GM23338 (cell line): ENCODE measurements around the gene MRGPRE. TPM values are rescaled to one million over a fixed set of nuclear protein-coding genes. Genes with fewer than 3 reads are reported as not detected.

ENCODE experiments used
- ATAC-seq: fragments of 200-7000 bp; cut with Tn5 transposase; 3 replicates; pipeline ENCODE4 v1.9.1; 2020
- DNase-seq: peaks from one replicate; pipeline ENCODE4 v3.0.0-alpha.2; 2015; ENCODE audit warnings: low spot score
- H2AFZ ChIP-seq: fragments of 200-600 bp; sonication (generic); 2 replicates; pipeline ENCODE4 v1.8.0; 2016; ENCODE audit warnings: antibody characterized with exemption, mild to moderate bottlenecking, moderate library complexity
- H3F3A ChIP-seq: fragments of 200-600 bp; sonication (generic); replicated peaks from 2 replicates; pipeline ENCODE4 v1.8.0; 2017; ENCODE audit warnings: antibody characterized with exemption, mixed run types, low read depth
- H3K27ac ChIP-seq: fragments of 200-600 bp; sonication (generic); 2 replicates; pipeline ENCODE4 v1.6.1; 2016; ENCODE audit warnings: low read depth
- H3K27me3 ChIP-seq: fragments of 200-600 bp; sonication (generic); 2 replicates; pipeline ENCODE4 v1.8.0; 2016; ENCODE audit warnings: mild to moderate bottlenecking, mixed run types, moderate library complexity; ENCODE audit not compliant: insufficient read depth
- H3K36me3 ChIP-seq: fragments of 200-600 bp; sonication (generic); 2 replicates; pipeline ENCODE4 v1.8.0; 2016; ENCODE audit warnings: mild to moderate bottlenecking; ENCODE audit not compliant: insufficient read depth
- H3K4me1 ChIP-seq: fragments of 200-600 bp; sonication (generic); 2 replicates; pipeline ENCODE4 v1.8.0; 2016; ENCODE audit warnings: mild to moderate bottlenecking, moderate library complexity; ENCODE audit not compliant: insufficient read depth
- H3K4me2 ChIP-seq: fragments of 200-600 bp; sonication (generic); 2 replicates; pipeline ENCODE4 v1.7.1; 2017; ENCODE audit warnings: mixed run types
- H3K4me3 ChIP-seq: fragments of 200-600 bp; sonication (generic); 2 replicates; pipeline ENCODE4 v1.6.1; 2016; ENCODE audit warnings: mixed run types
- H3K79me2 ChIP-seq: fragments of 200-600 bp; sonication (generic); replicated peaks from 2 replicates; pipeline ENCODE4 v1.8.0; 2017; ENCODE audit warnings: mild to moderate bottlenecking; ENCODE audit not compliant: insufficient read depth
- H3K9me2 ChIP-seq: fragments of 200-600 bp; sonication (generic); 2 replicates; pipeline ENCODE4 v1.8.0; 2017; ENCODE audit not compliant: insufficient read depth
- H4K20me1 ChIP-seq: fragments of 200-600 bp; sonication (generic); replicated peaks from 2 replicates; pipeline ENCODE4 v1.8.0; 2017; ENCODE audit warnings: mild to moderate bottlenecking; ENCODE audit not compliant: insufficient read depth
- H3K27ac Mint-ChIP-seq: 2 replicates; pipeline ENCODE4 v1.8.0; 2020; ENCODE audit warnings: inconsistent platforms, mild to moderate bottlenecking, moderate library complexity, mixed read lengths
- H3K27me3 Mint-ChIP-seq: 3 replicates; pipeline ENCODE4 v1.8.0; 2022; ENCODE audit warnings: low read depth, mild to moderate bottlenecking, moderate library complexity, mixed read lengths, inconsistent platforms; ENCODE audit not compliant: insufficient read depth, poor library complexity
- H3K36me3 Mint-ChIP-seq: 3 replicates; pipeline ENCODE4 v1.8.0; 2021; ENCODE audit warnings: low read depth, mild to moderate bottlenecking, inconsistent platforms, moderate library complexity, mixed read lengths
- H3K4me1 Mint-ChIP-seq: 3 replicates; pipeline ENCODE4 v1.8.0; 2020; ENCODE audit warnings: mild to moderate bottlenecking, inconsistent platforms, mixed read lengths
- H3K4me3 Mint-ChIP-seq: 3 replicates; pipeline ENCODE4 v1.8.0; 2021; ENCODE audit warnings: moderate library complexity, mild to moderate bottlenecking, inconsistent platforms, mixed read lengths
- H3K9me3 Mint-ChIP-seq: 3 replicates; pipeline ENCODE4 v1.8.0; 2020; ENCODE audit warnings: moderate library complexity, mild to moderate bottlenecking, inconsistent platforms, mixed read lengths
- EZH2 ChIP-seq: fragments of 200-600 bp; sonication (generic); IDR thresholded peaks from one replicate; pipeline ENCODE4 v1.8.0; 2017; ENCODE audit warnings: antibody characterized with exemption, mild to moderate bottlenecking, low read depth; ENCODE audit not compliant: unreplicated experiment
- NANOG ChIP-seq: IDR thresholded peaks from 2 replicates; pipeline ENCODE4 v1.6.1; 2016; ENCODE audit warnings: antibody characterized with exemption, borderline replicate concordance
- POLR2AphosphoS5 ChIP-seq: IDR thresholded peaks from 2 replicates; pipeline ENCODE4 v1.6.1; 2016; ENCODE audit warnings: antibody characterized with exemption, low read depth
- ZNF331 ChIP-seq: fragments of 250-450 bp; sonication (Bioruptor Pico); IDR thresholded peaks from 2 replicates; pipeline ENCODE4 v1.5.0; 2020; ENCODE audit warnings: low read depth, mild to moderate bottlenecking, moderate library complexity
- polyA plus RNA-seq: library from polyadenylated mRNA; unstranded; fragments of >200 nt; fragmentation: Nextera tagmentation; extraction: Ambion mirVana; gene quantifications from 2 replicates; pipeline ENCODE4 v1.2.1, GENCODE V29; 2016
- total RNA-seq: library from RNA; depleted of rRNA; stranded (reverse); fragments of >200 nt; shearing (Covaris generic); gene quantifications from 2 replicates; pipeline ENCODE4 v1.2.3, GENCODE V29; 2014
- TF ChIP-seq, protein P1 (sequence below): fragments of 250-450 bp; sonication (Bioruptor Pico); IDR thresholded peaks from 2 replicates; pipeline ENCODE4 v1.5.0; 2020; ENCODE audit warnings: mild to moderate bottlenecking, moderate library complexity

MRGPRE gene
- total and polyA plus RNA-seq, 2 experiments from 2014 or later: not detected

DNA sequence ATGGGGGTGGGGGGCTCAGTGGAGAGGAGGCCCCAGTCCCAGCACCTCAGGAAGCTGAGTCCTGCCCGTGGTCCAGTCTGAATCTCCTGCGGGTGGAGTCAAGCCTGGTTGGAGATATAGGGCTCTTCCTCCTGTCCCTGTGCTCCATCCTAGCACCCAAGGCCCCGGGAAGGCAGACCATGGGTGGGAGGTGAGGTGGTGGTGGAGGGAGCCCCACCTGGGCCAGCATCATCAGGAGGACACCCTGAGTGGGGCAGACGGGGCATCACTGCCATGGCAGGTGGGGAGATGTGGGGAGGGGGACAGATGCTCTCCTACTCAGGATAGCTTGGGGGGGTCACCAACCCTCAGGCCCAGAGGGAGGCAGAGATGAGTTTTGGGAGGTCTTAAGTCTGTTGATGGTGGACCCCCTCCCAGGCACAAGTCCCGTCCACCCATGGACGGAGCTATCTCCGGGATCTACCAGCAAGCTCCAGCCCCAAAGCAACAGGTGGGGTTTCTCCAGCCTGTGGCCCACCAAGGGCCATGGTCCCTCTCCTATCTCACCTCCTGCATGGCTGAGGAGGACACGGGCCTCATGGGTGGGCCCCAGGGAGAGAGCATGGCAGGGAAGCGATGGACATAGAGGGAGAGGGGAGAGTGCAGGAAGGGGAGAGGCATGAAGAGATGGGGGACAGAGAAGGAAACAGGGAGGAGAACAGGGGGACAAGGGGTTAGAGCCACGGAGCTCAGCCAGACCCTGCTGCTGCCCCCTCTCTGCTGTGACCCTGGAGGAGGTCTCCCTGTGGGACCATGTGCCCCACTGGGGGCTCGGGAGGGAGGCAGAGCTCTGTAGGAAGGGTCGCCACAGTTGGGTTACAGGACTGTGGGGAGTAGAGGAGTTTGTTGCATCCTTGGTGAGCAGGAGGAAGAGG lies 1.3 kb downstream of the MRGPRE start:
- H3K9me3 Mint-ChIP-seq: no peaks in the 10 kb centered on the region; the same call in 2 of the 3 replicates
- 0 out of 2 replicates have a peak, but pooled peaks cover 3% of the 10 kb centered on the region for H3K9me2 ChIP-seq
- H3K36me3 Mint-ChIP-seq: no peaks in the 10 kb centered on the region
- H3K27ac Mint-ChIP-seq: no peak overlapping the region
- H3K4me2 ChIP-seq: no peak overlapping the region
- H3K4me1 ChIP-seq: no peaks in the 10 kb centered on the region
- H4K20me1 ChIP-seq: no peaks in the 10 kb centered on the region
- no peaks in the 10 kb centered on the region for H3K79me2 ChIP-seq
- no peak overlapping the region for H3K4me3 ChIP-seq
- no peak for DNase-seq
- no peaks in the 10 kb centered on the region for H3K27me3 ChIP-seq
- no peaks in the 10 kb centered on the region for H3K4me1 Mint-ChIP-seq
- no peak overlapping the region for H3K27ac ChIP-seq
- no peaks in the 10 kb centered on the region for H3K36me3 ChIP-seq
- TF ChIP-seq ZNF331 (CRISPR knock-in tag) (no peak), NANOG (no peak), POLR2AphosphoS5 (no peak), EZH2 (no peak)
- TF ChIP-seq, protein P1, sequence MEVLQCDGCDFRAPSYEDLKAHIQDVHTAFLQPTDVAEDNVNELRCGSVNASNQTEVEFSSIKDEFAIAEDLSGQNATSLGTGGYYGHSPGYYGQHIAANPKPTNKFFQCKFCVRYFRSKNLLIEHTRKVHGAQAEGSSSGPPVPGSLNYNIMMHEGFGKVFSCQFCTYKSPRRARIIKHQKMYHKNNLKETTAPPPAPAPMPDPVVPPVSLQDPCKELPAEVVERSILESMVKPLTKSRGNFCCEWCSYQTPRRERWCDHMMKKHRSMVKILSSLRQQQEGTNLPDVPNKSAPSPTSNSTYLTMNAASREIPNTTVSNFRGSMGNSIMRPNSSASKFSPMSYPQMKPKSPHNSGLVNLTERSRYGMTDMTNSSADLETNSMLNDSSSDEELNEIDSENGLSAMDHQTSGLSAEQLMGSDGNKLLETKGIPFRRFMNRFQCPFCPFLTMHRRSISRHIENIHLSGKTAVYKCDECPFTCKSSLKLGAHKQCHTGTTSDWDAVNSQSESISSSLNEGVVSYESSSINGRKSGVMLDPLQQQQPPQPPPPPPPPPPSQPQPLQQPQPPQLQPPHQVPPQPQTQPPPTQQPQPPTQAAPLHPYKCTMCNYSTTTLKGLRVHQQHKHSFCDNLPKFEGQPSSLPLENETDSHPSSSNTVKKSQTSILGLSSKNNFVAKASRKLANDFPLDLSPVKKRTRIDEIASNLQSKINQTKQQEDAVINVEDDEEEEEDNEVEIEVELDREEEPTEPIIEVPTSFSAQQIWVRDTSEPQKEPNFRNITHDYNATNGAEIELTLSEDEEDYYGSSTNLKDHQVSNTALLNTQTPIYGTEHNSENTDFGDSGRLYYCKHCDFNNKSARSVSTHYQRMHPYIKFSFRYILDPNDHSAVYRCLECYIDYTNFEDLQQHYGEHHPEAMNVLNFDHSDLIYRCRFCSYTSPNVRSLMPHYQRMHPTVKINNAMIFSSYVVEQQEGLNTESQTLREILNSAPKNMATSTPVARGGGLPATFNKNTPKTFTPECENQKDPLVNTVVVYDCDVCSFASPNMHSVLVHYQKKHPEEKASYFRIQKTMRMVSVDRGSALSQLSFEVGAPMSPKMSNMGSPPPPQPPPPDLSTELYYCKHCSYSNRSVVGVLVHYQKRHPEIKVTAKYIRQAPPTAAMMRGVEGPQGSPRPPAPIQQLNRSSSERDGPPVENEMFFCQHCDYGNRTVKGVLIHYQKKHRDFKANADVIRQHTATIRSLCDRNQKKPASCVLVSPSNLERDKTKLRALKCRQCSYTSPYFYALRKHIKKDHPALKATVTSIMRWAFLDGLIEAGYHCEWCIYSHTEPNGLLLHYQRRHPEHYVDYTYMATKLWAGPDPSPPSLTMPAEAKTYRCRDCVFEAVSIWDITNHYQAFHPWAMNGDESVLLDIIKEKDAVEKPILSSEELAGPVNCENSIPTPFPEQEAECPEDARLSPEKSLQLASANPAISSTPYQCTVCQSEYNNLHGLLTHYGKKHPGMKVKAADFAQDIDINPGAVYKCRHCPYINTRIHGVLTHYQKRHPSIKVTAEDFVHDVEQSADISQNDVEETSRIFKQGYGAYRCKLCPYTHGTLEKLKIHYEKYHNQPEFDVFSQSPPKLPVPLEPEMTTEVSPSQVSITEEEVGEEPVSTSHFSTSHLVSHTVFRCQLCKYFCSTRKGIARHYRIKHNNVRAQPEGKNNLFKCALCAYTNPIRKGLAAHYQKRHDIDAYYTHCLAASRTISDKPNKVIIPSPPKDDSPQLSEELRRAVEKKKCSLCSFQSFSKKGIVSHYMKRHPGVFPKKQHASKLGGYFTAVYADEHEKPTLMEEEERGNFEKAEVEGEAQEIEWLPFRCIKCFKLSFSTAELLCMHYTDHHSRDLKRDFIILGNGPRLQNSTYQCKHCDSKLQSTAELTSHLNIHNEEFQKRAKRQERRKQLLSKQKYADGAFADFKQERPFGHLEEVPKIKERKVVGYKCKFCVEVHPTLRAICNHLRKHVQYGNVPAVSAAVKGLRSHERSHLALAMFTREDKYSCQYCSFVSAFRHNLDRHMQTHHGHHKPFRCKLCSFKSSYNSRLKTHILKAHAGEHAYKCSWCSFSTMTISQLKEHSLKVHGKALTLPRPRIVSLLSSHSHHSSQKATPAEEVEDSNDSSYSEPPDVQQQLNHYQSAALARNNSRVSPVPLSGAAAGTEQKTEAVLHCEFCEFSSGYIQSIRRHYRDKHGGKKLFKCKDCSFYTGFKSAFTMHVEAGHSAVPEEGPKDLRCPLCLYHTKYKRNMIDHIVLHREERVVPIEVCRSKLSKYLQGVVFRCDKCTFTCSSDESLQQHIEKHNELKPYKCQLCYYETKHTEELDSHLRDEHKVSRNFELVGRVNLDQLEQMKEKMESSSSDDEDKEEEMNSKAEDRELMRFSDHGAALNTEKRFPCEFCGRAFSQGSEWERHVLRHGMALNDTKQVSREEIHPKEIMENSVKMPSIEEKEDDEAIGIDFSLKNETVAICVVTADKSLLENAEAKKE (CRISPR knock-in tag): no peak
- H3K27me3 Mint-ChIP-seq: peaks cover 7% of the 10 kb centered on the region
- no peak overlapping the region for H2AFZ ChIP-seq
- H3K4me3 Mint-ChIP-seq: no peak overlapping the region
- ATAC-seq: no peak
- no peaks in the 10 kb centered on the region for H3F3A ChIP-seq
